OCI-LY7 (cell line): Measurements from ENCODE around the gene GADD45B. TPM values are rescaled to one million over a fixed set of nuclear protein-coding genes. Genes with fewer than 3 reads are reported as not detected.
"Not testable (repeated sequence)": the region's sequence is repeated elsewhere in the genome, so short reads cannot be mapped to it uniquely, and the experiment has no call there.

Experiments used
- BruUV-seq: library from RNA; stranded (reverse); fragments of 400-500 nt; replicated peaks from 2 replicates; lab custom pipeline; 2021; lab: Mats Ljungman, UMichigan
- CTCF ChIA-PET: fragments of 300-600 bp; sonication (Branson Sonifier 250); formaldehyde crosslinking; loops from one replicate; lab custom pipeline; 2022; ENCODE audit warnings: antibody characterized with exemption; ENCODE audit not compliant: unreplicated experiment; lab: Charles Lee
- POLR2A ChIA-PET: fragments of 300-600 bp; sonication (Branson Sonifier 250); formaldehyde crosslinking; loops from one replicate; lab custom pipeline; 2022; ENCODE audit warnings: antibody characterized with exemption; lab: Charles Lee
- DNase-seq: peaks from one replicate; pipeline ENCODE4 v3.0.0-alpha.2; 2015; ENCODE audit warnings: low spot score
- H2AFZ ChIP-seq: fragments of 200-600 bp; sonication (generic), shearing (Covaris generic); 2 replicates; pipeline ENCODE4 v1.6.1; 2014; ENCODE audit warnings: mild to moderate bottlenecking, antibody characterized with exemption, low read length, moderate library complexity
- H3K27ac ChIP-seq: fragments of 200-600 bp; sonication (generic); 2 replicates; pipeline ENCODE4 v1.5.1; 2014; ENCODE audit warnings: mixed run types, low read depth, mild to moderate bottlenecking, moderate library complexity, low read length, inconsistent platforms; ENCODE audit not compliant: poor library complexity, severe bottlenecking
- H3K36me3 ChIP-seq: fragments of 200-600 bp; sonication (generic); 2 replicates; pipeline ENCODE4 v1.6.1; 2014; ENCODE audit warnings: mild to moderate bottlenecking, antibody characterized with exemption, low read length, moderate library complexity, mixed read lengths; ENCODE audit not compliant: insufficient read depth
- H3K4me1 ChIP-seq: fragments of 200-600 bp; sonication (generic); 2 replicates; pipeline ENCODE4 v1.5.1; 2014; ENCODE audit warnings: mild to moderate bottlenecking, low read length; ENCODE audit not compliant: insufficient read depth, poor library complexity, severe bottlenecking
- H3K4me2 ChIP-seq: fragments of 200-600 bp; sonication (generic); 2 replicates; pipeline ENCODE4 v1.6.1; 2014; ENCODE audit warnings: mild to moderate bottlenecking, low read length
- H3K4me3 ChIP-seq: fragments of 200-600 bp; sonication (generic); 2 replicates; pipeline ENCODE4 v1.5.1; 2014; ENCODE audit warnings: mild to moderate bottlenecking, low read depth, low read length; ENCODE audit not compliant: poor library complexity, severe bottlenecking
- H3K79me2 ChIP-seq: fragments of 200-600 bp; sonication (generic); 2 replicates; pipeline ENCODE4 v1.6.1; 2016; ENCODE audit warnings: low read depth, mild to moderate bottlenecking, low read length, moderate library complexity, mixed read lengths; ENCODE audit not compliant: insufficient read depth
- H3K9me2 ChIP-seq: fragments of 200-600 bp; sonication (generic); 2 replicates; pipeline ENCODE4 v1.6.1; 2016; ENCODE audit warnings: mild to moderate bottlenecking, low read length, mixed read lengths; ENCODE audit not compliant: insufficient read depth
- H3K9me3 ChIP-seq: fragments of 200-600 bp; sonication (generic); 2 replicates; pipeline ENCODE4 v1.6.1; 2014; ENCODE audit warnings: mild to moderate bottlenecking, mixed run types, low read length, mixed read lengths
- H4K20me1 ChIP-seq: fragments of 200-600 bp; sonication (generic); 2 replicates; pipeline ENCODE4 v1.6.1; 2014; ENCODE audit warnings: mild to moderate bottlenecking, antibody characterized with exemption, low read length, moderate library complexity, mixed read lengths; ENCODE audit not compliant: insufficient read depth
- EZH2phosphoT487 ChIP-seq: fragments of 200-600 bp; sonication (generic); IDR thresholded peaks from 2 replicates; pipeline ENCODE4 v1.6.1; 2018; ENCODE audit warnings: low read depth, borderline replicate concordance, mild to moderate bottlenecking, mixed run types, antibody characterized with exemption, low read length, moderate library complexity, mixed read lengths
- intact Hi-C: fragments of 100-400 bp; cut with micrococcal nuclease; formaldehyde crosslinking; loops from one replicate; pipeline ENCODE4 v1.10.0; 2022; ENCODE audit not compliant: unreplicated experiment
- total RNA-seq, 2 experiments: library from RNA; depleted of rRNA in 1 of 2; stranded (reverse); fragments of >200 nt in 1 of 2; shearing (Covaris generic) in 1 of 2; gene quantifications; 2 replicates each; pipeline ENCODE4 v1.2.3, GENCODE V29; 2014 to 2022
- TF ChIP-seq, protein P1 (sequence below): fragments of 200-600 bp; sonication (generic); conservative IDR thresholded peaks from 2 replicates; pipeline ENCODE4 v1.5.1; 2014; ENCODE audit warnings: mild to moderate bottlenecking, antibody characterized with exemption, low read length, moderate library complexity, mixed read lengths

GADD45B gene
- total RNA-seq, 2 experiments from 2014 or later = 40.5 to 98.4 TPM

DNA sequence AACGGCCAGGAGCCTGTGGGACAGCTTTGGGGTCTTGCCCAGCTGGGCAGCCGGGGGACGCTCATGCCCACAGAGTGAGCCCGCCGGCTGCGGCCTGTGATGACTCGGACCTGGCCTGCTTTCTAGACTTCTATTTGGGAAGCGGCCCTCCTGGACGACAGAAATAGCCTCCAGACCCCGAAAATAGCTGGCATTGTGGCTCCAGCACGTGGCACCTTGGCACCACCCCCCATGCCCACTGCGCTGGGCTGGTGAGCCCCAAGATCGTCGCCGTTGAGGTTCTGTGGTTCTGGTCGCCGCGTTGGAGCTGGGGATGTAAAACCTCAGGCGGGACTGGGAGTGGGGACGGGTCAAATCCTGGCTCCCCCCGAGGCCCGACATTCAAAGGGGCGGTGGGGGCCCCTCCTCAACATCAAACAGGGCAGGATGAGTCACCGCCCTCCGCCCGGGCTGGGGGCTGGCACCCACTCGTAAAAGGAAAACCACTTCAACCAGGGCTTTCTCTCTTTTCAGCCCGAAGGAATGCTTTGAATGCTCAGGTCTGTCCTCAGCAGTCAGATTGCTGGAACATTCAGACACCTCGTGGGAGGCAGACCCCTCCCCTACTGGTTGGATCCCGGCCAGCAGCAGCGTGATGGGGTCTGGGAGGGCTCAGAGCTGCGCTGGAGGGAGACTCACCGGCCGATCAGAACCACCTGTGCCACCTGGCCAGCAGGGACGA is 42.1 kb downstream of the GADD45B start:
- no peak for TF ChIP-seq EZH2phosphoT487
- TF ChIP-seq, protein P1, sequence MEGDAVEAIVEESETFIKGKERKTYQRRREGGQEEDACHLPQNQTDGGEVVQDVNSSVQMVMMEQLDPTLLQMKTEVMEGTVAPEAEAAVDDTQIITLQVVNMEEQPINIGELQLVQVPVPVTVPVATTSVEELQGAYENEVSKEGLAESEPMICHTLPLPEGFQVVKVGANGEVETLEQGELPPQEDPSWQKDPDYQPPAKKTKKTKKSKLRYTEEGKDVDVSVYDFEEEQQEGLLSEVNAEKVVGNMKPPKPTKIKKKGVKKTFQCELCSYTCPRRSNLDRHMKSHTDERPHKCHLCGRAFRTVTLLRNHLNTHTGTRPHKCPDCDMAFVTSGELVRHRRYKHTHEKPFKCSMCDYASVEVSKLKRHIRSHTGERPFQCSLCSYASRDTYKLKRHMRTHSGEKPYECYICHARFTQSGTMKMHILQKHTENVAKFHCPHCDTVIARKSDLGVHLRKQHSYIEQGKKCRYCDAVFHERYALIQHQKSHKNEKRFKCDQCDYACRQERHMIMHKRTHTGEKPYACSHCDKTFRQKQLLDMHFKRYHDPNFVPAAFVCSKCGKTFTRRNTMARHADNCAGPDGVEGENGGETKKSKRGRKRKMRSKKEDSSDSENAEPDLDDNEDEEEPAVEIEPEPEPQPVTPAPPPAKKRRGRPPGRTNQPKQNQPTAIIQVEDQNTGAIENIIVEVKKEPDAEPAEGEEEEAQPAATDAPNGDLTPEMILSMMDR = no peak
- Histone ChIP-seq H3K4me1 (no peaks in the 10 kb centered on the region), H4K20me1 (no peaks in the 10 kb centered on the region), H3K9me3 (no peaks in the 10 kb centered on the region), H3K4me2 (no peak overlapping the region), H3K79me2 (no peaks in the 10 kb centered on the region), H2AFZ (no peak overlapping the region), H3K9me2 (no peaks in the 10 kb centered on the region), H3K4me3 (no peak overlapping the region), H3K27ac (no peak overlapping the region), H3K36me3 (no peaks in the 10 kb centered on the region)
- intact Hi-C loops = no loop called here
- ChIA-PET POLR2A (no interaction called here), CTCF (no interaction called here)
- no peak for DNase-seq
- BruUV-seq = no TSS peak

DNA sequence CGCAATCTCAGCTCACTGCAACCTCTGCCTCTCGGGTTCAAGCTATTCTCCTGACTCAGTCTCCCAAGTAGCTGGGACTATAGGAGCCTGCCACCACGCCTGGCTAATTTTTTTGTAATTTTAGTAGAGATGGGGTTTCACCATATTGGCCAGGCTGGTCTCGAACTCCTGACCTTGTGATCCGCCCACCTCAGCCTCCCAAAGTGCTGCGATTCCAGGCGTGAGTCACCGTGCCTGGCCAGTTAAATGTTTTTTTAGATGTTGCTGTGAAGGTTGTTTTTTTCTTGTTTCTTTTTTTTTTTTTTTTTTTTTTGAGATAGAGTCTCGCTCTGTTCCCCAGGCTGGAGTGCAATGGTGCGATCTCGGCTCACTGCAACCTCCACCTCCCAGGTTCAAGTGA is 42.9 kb downstream of the GADD45B start:
- H3K4me3 ChIP-seq, H3K79me2 ChIP-seq, intact Hi-C loops, BruUV-seq, H3K4me1 ChIP-seq, H3K9me3 ChIP-seq, CTCF ChIA-PET, DNase-seq, H3K27ac ChIP-seq, H3K4me2 ChIP-seq, H2AFZ ChIP-seq, H3K9me2 ChIP-seq, H4K20me1 ChIP-seq, H3K36me3 ChIP-seq: not testable (repeated sequence)
- POLR2A ChIA-PET = interaction anchor here (0.6 kb wide), 2 partner anchors 93 to 344 kb away, joined by 3 to 6 read pairs; no protein-coding TSS in a partner anchor

DNA sequence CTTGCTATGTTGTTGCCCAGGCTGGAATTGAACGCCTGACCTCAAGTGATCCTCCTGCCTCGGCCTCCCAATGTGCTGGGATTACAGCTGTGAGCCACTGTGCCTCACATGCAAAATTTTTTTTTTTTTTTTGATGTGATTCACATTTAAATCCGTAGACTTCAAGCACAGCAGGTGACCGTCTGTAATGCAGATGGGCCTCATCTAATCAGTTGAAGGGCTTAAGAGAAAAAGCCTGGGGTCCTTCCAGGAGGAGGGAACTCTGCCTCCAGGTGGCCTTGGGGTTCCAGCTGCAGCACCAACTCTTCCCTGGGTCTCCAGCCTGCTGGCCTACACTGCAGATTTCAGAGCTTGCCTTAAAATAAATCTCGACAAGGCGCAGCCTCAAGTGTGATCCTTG is 43.6 kb downstream of the GADD45B start:
- no peak for TF ChIP-seq EZH2phosphoT487
- TF ChIP-seq, protein P1 = no peak

More for the DNA sequence above, 43.6 kb downstream of the GADD45B start:
- Histone ChIP-seq H2AFZ (no peak overlapping the region), H3K4me1 (no peaks in the 10 kb centered on the region), H3K79me2 (no peaks in the 10 kb centered on the region), H4K20me1 (no peaks in the 10 kb centered on the region), H3K9me2 (no peaks in the 10 kb centered on the region), H3K27ac (no peak overlapping the region), H3K36me3 (no peaks in the 10 kb centered on the region), H3K9me3 (no peaks in the 10 kb centered on the region), H3K4me2 (no peak overlapping the region), H3K4me3 (no peak overlapping the region)
- intact Hi-C loops = no loop called here
- ChIA-PET POLR2A (interaction anchor here (0.6 kb wide), 2 partner anchors 93 to 345 kb away, joined by 3 to 6 read pairs; no protein-coding TSS in a partner anchor), CTCF (no interaction called here)
- no TSS peak for BruUV-seq
- no peak for DNase-seq
